Naive thymus-derived CD8-positive, alpha-beta T cell (primary cell): Measurements from ENCODE around the gene BRMS1. TPM values are rescaled to one million over a fixed set of nuclear protein-coding genes. Genes with fewer than 3 reads are reported as not detected.
A peak's percentile ranks its signal among the peaks of the same experiment; 100 is the strongest.

ENCODE experiments used
- ATAC-seq, 2 donors: fragments of 150-1000 bp; cut with Tn5 transposase in 1 of 2; sonication (Bioruptor Pico), chemical (Tn5 transposase) in 1 of 2; 1 replicate in 1 of 2; 2 replicates in 1 of 2; pipeline ENCODE4 v1.10.0; 2021; ENCODE audit warnings: mild to moderate bottlenecking in 2 of 2, moderate library complexity in 2 of 2
- POLR2A ChIA-PET: fragments of 350-600 bp; sonication (Branson Sonifier 250); formaldehyde crosslinking; loops from one replicate; lab custom pipeline; 2021; ENCODE audit warnings: antibody characterized with exemption; lab: Charles Lee
- DNase-seq, 10 donors: peaks; one replicate each; pipeline versions ENCODE4 v3.0.0 to v3.0.0-alpha.2; 2020 to 2022
- H3K27ac Mint-ChIP-seq, 10 donors: one replicate each; pipeline ENCODE4 v1.8.0; 2020 to 2022; ENCODE audit warnings: mild to moderate bottlenecking in 10 of 10, mixed read lengths in 10 of 10, moderate library complexity in 4 of 10, inconsistent platforms in 1 of 10
- H3K27me3 Mint-ChIP-seq, 5 donors: one replicate each; pipeline ENCODE4 v1.8.0; 2021 to 2022; ENCODE audit warnings: mixed read lengths in 5 of 5
- H3K36me3 Mint-ChIP-seq, 3 donors: one replicate each; pipeline ENCODE4 v1.8.0; 2020 to 2022; ENCODE audit warnings: mixed read lengths in 3 of 3, mild to moderate bottlenecking in 2 of 3, inconsistent platforms in 1 of 3
- H3K4me1 Mint-ChIP-seq, 4 donors: one replicate each; pipeline ENCODE4 v1.8.0; 2021 to 2022; ENCODE audit warnings: mixed read lengths in 4 of 4
- H3K4me3 Mint-ChIP-seq, 10 donors: one replicate each; pipeline ENCODE4 v1.8.0; 2020 to 2022; ENCODE audit warnings: mild to moderate bottlenecking in 10 of 10, mixed read lengths in 10 of 10, moderate library complexity in 6 of 10, inconsistent platforms in 1 of 10
- H3K9me3 Mint-ChIP-seq, 9 donors: one replicate each; pipeline ENCODE4 v1.8.0; 2020 to 2022; ENCODE audit warnings: mixed read lengths in 9 of 9, mild to moderate bottlenecking in 3 of 9, inconsistent platforms in 1 of 9, moderate library complexity in 1 of 9
- polyA plus RNA-seq, 3 donors: library from polyadenylated mRNA; unstranded; fragments of 300-500 nt; fragmentation: Illumina TruSeq; gene quantifications; one replicate each; pipeline ENCODE4 v1.2.3, GENCODE V29; 2021
- total RNA-seq, 8 experiments: library from RNA in 2 of 8; stranded (reverse) in 2 of 8; gene quantifications; one replicate each; pipeline ENCODE4 v1.2.3 and lab custom pipeline; 2021 to 2026

Gene BRMS1
- total and polyA plus RNA-seq, 5 experiments from 2014 or later = 47.6 to 65.8 (median 61.7) TPM

GRCh38 chr11:66317322-66317722, 27.6 kb downstream of the BRMS1 start:
- Mint-ChIP-seq H3K4me1 (peaks cover 33 to 70% (median 57%) of the 10 kb centered on the region in 4 donors), H3K4me3 (peak overlapping the region; percentile 73 to 97 (median 90)), H3K27me3 (no peaks in the 10 kb centered on the region), H3K9me3 (peaks cover 0 to 6% (median 0%) of the 10 kb centered on the region in 9 donors), H3K27ac (peak overlapping the region; percentile 84 to 100 (median 100)), H3K36me3 (peaks cover 0 to 4% (median 4%) of the 10 kb centered on the region in 3 donors)
- ATAC-seq = peak; percentile 23 to 34
- DNase-seq = peak in 9 of 10 donors; percentile 58 to 88 (median 71)
- POLR2A ChIA-PET = interaction anchor here (0.5 to 7.7 kb wide), 25 partner anchors 8 to 1036 kb away, joined by 3 to 126 read pairs (median 4); partner anchors contain the start of genes B4GAT1, BRMS1, CCDC85B and CFL1

DNA sequence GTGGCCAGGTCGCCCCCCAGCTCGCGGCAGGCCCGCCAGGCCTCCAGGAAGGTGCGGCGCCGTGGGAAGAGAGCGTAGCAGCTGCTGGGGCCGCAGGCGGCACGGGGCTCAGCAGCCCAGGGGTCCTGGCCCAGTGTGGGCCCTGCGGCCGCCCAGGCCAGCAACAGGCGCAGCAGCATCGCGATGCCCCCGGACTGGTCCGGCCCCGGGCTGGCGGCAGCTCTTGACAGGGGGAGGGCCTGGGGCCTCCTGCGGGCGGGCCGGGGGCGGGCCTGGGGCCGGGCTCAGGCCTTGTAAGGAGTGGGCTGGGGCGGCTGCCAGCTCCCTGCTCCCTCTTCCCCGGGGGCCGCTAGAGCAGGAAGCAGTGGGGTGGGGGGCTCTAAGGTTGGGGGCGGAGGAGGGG, 28.1 kb downstream of the BRMS1 start, which contains the start of gene CD248:
TSS of gene CD248 (minus strand) at position 196 of the 403 bp plus-strand sequence. CDS start at position 179, 17 bp downstream.
- Mint-ChIP-seq H3K4me3 (peak within 1 kb of the TSS; percentile 73 to 99 (median 97)), H3K9me3 (peaks cover 0 to 6% (median 0%) of the 10 kb centered on the region in 9 donors), H3K27ac (peak within 1 kb of the TSS; percentile 92 to 100 (median 100)), H3K27me3 (no peaks in the 10 kb centered on the region), H3K4me1 (peaks cover 30 to 65% (median 53%) of the 10 kb centered on the region in 4 donors), H3K36me3 (peaks cover 0 to 4% (median 4%) of the 10 kb centered on the region in 3 donors)
- ATAC-seq (no peak), DNase-seq (peak in 5 of 10 donors; percentile 37 to 75 (median 61))
- POLR2A ChIA-PET = interaction anchor here (0.5 to 7.7 kb wide), 25 partner anchors 9 to 1456 kb away, joined by 3 to 126 read pairs (median 4); partner anchors contain the start of genes B4GAT1, BRMS1, CCDC85B and MALAT1

- Mint-ChIP-seq H3K27ac (peak overlapping the region; percentile 92 to 100 (median 99)), H3K27me3 (no peaks in the 10 kb centered on the region), H3K4me3 (peak overlapping the region; percentile 73 to 99 (median 96)), H3K9me3 (peaks cover 0 to 6% (median 0%) of the 10 kb centered on the region in 9 donors), H3K36me3 (peaks cover 0 to 4% (median 4%) of the 10 kb centered on the region in 3 donors), H3K4me1 (peaks cover 31 to 60% (median 52%) of the 10 kb centered on the region in 4 donors)
- DNase-seq (peak in 9 of 10 donors; percentile 46 to 86 (median 68)), ATAC-seq (peak in 1 of 2 donors; percentile 6)
- POLR2A ChIA-PET = interaction anchor here (0.6 to 7.7 kb wide), 22 partner anchors 9 to 1455 kb away, joined by 3 to 126 read pairs (median 5); partner anchors contain the start of genes B4GAT1, BRMS1, MALAT1 and MRPL11
Observed at GRCh38 chr11:66315921-66316811, 28.7 kb downstream of the BRMS1 start.

GRCh38 chr11:66315498-66315885, 29.4 kb downstream of the BRMS1 start:
- POLR2A ChIA-PET = interaction anchor here (0.7 to 7.7 kb wide), 12 partner anchors 10 to 1182 kb away, joined by 3 to 126 read pairs (median 9); partner anchors contain the start of genes B4GAT1, BRMS1, MALAT1 and RAB1B
- H3K36me3 Mint-ChIP-seq = peaks cover 0 to 4% (median 4%) of the 10 kb centered on the region in 3 donors
- peaks cover 0 to 6% (median 0%) of the 10 kb centered on the region in 9 donors for H3K9me3 Mint-ChIP-seq
- H3K27ac Mint-ChIP-seq = peak overlapping the region; percentile 92 to 100 (median 99)
- DNase-seq (peak in 2 of 10 donors; percentile 20 to 58), ATAC-seq (no peak)
- no peaks in the 10 kb centered on the region for H3K27me3 Mint-ChIP-seq
- peaks cover 31 to 60% (median 50%) of the 10 kb centered on the region in 4 donors for H3K4me1 Mint-ChIP-seq
- H3K4me3 Mint-ChIP-seq = peak overlapping the region; percentile 73 to 99 (median 96)

DNA sequence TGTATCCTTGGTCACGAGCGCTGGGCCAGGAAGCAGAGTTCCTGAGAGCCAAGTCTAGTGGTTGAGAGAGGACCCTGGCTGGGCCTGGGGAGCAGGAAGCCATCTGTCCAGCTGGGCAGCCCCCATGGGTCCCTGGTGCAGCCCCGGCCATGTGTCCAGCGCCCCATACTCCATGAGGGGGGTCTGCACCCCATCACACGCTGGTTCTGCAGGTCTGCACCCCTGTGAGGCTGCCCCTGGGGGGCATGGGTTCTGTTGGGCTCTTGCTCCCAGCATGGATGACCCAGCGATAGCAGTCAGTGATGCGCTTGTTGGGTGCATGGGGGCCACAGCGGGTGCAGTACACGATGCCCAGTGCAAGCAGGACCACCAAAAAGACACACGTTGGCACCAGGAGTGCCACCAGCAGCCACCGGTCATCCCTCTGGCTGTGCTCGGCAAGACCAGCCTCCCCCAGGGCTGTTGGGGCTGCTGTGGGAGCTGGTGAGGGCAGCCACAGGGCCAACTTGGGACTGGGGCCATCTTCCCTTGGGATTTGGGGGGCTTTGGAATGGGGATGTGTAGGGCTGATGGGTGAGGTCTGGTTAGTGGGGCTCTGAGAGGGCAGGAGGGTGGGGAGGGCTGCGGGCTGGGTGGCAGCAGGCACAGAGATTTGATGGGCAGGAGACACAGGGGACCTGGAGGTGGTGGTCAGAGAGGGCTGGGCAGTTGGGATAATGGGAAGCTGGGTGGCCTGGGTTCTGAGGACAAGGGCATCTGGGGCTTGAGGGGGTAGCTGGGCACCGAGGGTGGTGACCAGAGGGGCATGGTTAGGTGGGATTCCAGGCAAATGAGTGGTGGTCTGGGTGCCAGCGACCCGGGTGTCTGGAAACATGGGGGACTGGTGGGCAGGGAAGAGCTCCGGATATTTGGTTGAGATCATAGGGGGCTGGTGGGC, 30.1 kb downstream of the BRMS1 start:
- ATAC-seq = no peak
- DNase-seq = peak in 1 of 10 donors; percentile 60
- Mint-ChIP-seq H3K4me1 (peaks cover 31 to 55% (median 44%) of the 10 kb centered on the region in 4 donors), H3K4me3 (peak overlapping the region; percentile 73 to 99 (median 96)), H3K36me3 (peaks cover 0 to 4% (median 4%) of the 10 kb centered on the region in 3 donors), H3K27ac (peak overlapping the region; percentile 92 to 100 (median 99)), H3K27me3 (no peaks in the 10 kb centered on the region), H3K9me3 (peaks cover 0 to 6% (median 0%) of the 10 kb centered on the region in 9 donors)
- POLR2A ChIA-PET = interaction anchor here (0.9 to 7.7 kb wide), 9 partner anchors 7 to 990 kb away, joined by 3 to 126 read pairs (median 16); partner anchors contain the start of genes B4GAT1, BRMS1, RIN1 and YIF1A

DNA sequence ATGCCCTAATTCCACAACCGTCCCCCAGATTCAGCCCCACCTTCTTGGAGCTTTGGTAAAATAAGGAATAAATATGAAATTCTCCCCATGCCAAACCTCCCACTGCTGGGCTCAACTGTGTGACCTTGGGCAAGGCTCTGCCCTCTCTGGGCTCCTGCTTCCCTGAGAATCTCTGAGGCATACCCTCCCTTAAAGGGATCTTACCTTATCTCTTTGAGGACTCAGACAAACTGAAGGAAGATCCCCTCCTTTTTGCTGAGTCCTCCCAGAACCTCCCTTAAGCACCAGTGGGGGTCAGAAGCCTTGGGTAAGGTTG, 30.8 kb downstream of the BRMS1 start:
- H3K27me3 Mint-ChIP-seq = no peaks in the 10 kb centered on the region
- no peak for DNase-seq
- peaks cover 0 to 6% (median 0%) of the 10 kb centered on the region in 9 donors for H3K9me3 Mint-ChIP-seq
- peaks cover 0 to 4% (median 4%) of the 10 kb centered on the region in 3 donors for H3K36me3 Mint-ChIP-seq
- peaks cover 29 to 48% (median 38%) of the 10 kb centered on the region in 4 donors for H3K4me1 Mint-ChIP-seq
- peak overlapping the region; percentile 73 to 99 (median 96) for H3K4me3 Mint-ChIP-seq
- POLR2A ChIA-PET = interaction anchor here (2.7 to 7.7 kb wide), 7 partner anchors 8 to 57 kb away, joined by 8 to 126 read pairs (median 45); partner anchors contain the start of genes B4GAT1, BRMS1, RIN1 and SLC29A2
- peak overlapping the region; percentile 92 to 100 (median 99) for H3K27ac Mint-ChIP-seq
- ATAC-seq = no peak

GRCh38 chr11:66313321-66314185, 31.4 kb downstream of the BRMS1 start:
- peak in 3 of 10 donors; percentile 17 to 64 (median 34) for DNase-seq

GRCh38 chr11:66312549-66313320, 32.2 kb downstream of the BRMS1 start:
- Mint-ChIP-seq H3K27ac (peak overlapping the region; percentile 92 to 100 (median 99)), H3K4me3 (peak overlapping the region; percentile 73 to 99 (median 96)), H3K4me1 (peaks cover 17 to 34% (median 25%) of the 10 kb centered on the region in 4 donors), H3K27me3 (no peaks in the 10 kb centered on the region), H3K9me3 (no peaks in the 10 kb centered on the region), H3K36me3 (peaks cover 0 to 4% (median 4%) of the 10 kb centered on the region in 3 donors)
- DNase-seq = peak; percentile 97 to 100 (median 99)
- POLR2A ChIA-PET = interaction anchor here (0.6 to 7.7 kb wide), 37 partner anchors 8 to 1534 kb away, joined by 3 to 126 read pairs (median 5); partner anchors contain the start of genes B4GAT1, BRMS1, CCDC85B and KAT5
- ATAC-seq = peak; percentile 59 to 60

More at GRCh38 chr11:66313321-66314185, 31.4 kb downstream of the BRMS1 start:
- peak overlapping the region; percentile 92 to 100 (median 99) for H3K27ac Mint-ChIP-seq
- H3K4me1 Mint-ChIP-seq = peaks cover 23 to 42% (median 32%) of the 10 kb centered on the region in 4 donors
- peaks cover 0 to 3% (median 0%) of the 10 kb centered on the region in 9 donors for H3K9me3 Mint-ChIP-seq
- H3K36me3 Mint-ChIP-seq = peaks cover 0 to 4% (median 4%) of the 10 kb centered on the region in 3 donors
- ATAC-seq = no peak
- H3K27me3 Mint-ChIP-seq = no peaks in the 10 kb centered on the region
- peak overlapping the region; percentile 73 to 99 (median 96) for H3K4me3 Mint-ChIP-seq
- POLR2A ChIA-PET = interaction anchor here (0.8 to 7.7 kb wide), 30 partner anchors 9 to 1535 kb away, joined by 3 to 126 read pairs (median 5); partner anchors contain the start of genes B4GAT1, BRMS1, CCDC85B and KAT5

DNA sequence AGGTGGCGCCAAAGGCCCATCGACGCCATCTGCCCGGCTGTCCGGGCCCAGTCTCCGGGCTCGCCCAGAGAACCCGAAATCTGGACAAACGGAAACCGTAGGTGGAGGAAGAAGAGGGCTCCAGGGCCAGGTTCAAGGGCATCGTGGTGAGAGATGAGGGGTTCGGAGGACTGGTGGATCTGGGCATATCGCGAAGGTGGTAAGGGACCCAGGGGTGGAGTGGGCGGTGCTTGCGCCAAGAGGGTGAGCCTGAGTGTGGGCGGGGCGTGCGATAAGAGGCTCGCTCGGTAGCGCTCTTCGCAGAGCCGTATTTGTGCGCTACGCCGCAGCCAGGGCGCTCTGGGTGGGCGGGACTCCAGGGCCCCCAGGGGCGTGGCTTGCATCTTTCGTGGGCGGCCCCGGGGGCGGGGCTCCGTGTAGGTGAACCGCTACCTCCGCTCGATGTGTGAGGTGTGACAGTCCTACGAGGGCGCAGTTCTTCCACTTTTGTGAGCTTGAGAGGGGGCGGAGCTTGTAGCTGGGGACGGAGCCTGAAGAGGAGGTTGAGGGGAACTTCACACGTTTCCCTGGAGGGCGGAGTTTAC, 32.8 kb downstream of the BRMS1 start:
- POLR2A ChIA-PET = interaction anchor here (0.6 to 7.7 kb wide), 36 partner anchors 8 to 1533 kb away, joined by 3 to 126 read pairs (median 5); partner anchors contain the start of genes B4GAT1, BRMS1, CCDC85B and KAT5
- Mint-ChIP-seq H3K27ac (peak overlapping the region; percentile 92 to 100 (median 99)), H3K4me3 (peak overlapping the region; percentile 73 to 99 (median 96)), H3K27me3 (no peaks in the 10 kb centered on the region), H3K4me1 (peaks cover 16 to 28% (median 20%) of the 10 kb centered on the region in 4 donors), H3K9me3 (no peaks in the 10 kb centered on the region), H3K36me3 (peaks cover 0 to 4% (median 4%) of the 10 kb centered on the region in 3 donors)
- DNase-seq = peak; percentile 95 to 100 (median 100)
- ATAC-seq = peak; percentile 70 to 76
